HG02970 (cell line): ENCODE data around the gene OTX2.

Source experiments
- ATAC-seq: cut with Tn5 transposase; IDR thresholded peaks from one replicate; pipeline ENCODE4 v1.9.1; 2021; ENCODE audit warnings: mild to moderate bottlenecking, moderate library complexity, moderate number of reproducible peaks; ENCODE audit not compliant: unreplicated experiment, low FRiP score

OTX2 gene

DNA sequence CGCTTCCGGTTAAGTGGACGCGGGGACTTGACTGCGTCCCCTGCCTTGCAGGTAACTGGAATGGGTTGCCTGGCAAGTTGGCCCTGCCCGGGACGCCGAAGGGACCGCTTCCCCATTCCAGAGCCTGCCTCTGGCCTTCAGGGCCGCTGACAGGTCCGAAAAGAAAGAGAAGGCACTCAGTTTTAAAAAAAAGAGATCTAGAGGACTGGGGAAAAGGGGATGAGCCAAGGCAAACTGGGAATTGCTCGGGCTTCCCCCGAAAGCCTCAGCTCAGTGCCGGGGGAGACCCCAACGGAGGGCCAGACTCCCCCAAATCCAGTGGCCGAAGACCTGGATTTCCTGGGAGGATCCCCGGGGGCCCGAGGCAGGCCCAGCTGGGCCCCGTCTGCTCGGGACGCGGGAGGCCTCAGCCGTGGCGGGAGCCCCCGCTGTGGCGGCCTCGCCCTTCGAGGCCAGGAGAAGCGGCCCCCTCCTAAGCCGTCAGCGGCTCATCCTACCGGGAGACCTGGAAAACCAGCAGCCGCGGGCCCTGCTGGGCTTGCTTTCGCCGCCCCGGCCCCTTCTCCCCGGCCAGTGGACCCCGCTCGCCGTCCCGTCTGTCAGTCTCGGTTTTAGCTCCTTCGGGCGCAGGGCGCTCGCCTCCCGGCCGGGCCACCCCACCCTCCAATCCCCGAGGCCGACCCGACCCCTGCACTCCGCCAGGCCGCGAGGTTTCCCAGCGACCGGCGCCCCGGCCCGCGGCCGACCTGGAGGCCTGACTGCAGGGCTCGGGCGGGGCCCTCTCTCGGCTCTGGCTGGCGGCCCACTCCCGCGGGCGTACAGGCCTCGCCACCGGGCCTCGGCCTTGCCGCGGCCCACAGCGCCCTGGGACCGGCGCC lies 12.5 kb downstream of the OTX2 start:
- no peak for ATAC-seq

DNA sequence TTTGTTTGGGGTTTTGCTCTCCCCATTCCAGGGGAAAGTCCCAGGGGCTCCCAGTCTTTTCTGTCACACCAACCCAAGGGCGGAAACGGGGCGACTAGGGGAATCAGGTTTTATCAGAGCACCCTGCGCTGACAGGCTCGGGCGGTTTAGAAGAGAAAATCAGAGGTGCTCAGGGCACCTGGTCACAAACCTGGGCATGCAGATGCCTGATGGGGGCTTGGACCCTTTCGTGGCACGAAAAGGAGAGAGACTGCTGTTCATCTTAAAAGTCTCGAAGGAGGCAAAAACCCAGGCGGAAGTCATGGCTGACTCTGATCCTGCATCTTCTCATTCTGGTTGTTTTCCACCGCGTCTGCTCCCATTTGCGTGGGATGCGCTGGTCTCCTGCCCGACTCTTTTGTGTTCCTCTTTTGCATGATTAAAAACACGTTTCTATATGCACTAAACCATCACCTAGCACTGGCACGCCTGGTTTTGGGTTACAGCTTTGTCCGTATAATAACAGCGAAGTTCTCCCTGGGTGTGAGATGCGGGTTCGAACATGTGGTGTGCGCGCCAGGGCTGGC lies 13.2 kb downstream of the OTX2 start:
- ATAC-seq = no peak

DNA sequence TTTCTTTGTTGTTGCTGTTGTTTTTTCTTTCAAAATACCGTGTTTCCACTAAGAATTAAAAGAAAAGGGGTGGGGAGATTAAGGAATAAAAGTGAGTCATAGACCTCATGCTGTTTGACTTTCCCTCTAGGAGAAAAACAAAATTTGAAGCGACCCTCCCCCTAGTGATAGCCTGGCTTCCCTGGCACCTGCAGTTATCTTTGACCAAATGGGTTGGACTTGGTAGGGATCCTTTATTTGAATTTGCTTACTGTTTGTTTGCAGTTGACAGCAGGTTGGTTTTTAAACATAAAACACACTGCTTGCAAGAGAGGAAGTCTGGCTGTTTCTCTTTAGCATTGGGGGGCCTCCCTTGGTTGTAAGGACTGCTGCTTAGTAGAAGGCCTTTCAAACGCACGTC lies 14.0 kb downstream of the OTX2 start:
- ATAC-seq = no peak

DNA sequence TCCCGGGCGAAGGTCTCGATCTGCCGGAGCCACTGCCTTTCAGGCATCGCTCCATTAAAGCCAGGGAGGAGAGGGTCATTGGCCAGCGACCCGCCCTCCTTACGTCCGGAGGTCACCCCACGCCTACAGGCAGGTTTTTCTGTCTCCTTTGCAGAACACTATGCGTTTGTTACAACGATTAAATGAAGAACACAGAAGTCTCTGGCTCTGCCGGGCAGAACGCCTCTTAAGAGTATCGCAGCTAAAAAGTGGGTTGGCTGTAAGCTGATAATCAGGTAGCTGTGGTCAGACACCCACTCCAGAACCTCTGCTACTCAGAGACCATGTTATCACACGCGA lies 15.0 kb downstream of the OTX2 start:
- no peak for ATAC-seq

DNA sequence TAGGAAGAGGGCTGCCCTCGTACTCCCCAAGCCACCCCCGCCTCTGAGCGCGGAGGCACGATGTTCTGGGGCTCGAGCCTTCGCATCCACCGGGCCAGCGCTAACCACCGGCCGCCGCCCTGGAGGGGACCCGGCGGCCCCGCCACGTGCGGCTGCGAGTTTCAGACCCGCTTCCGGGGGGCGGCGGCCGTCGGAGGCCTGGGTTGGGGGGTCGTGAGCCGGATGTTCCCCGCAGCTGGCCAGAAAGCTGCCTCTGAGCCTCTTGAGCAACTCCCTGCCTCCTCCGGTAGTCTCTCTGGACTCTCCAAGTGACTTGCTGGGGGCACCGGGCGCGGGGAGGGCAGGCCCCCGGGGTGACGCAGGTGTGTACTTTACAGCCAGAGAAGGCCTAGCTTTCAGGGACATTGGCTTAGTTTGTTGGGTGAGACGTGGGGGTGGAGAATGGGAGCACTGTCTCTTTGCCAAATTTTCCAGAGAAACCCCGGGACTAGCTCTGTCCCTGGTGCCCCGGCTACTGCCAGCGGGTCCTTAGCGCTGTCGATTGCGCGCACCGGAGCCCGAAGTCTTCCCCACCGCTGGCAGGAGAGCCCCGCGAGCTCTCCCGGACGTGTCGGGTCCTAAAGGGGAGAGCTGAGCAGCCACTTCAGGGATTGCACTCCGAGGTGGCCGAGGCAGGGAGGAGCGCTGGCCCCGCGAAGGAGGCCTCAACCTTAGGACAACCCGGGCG lies 15.6 kb downstream of the OTX2 start:
- ATAC-seq = no peak

DNA sequence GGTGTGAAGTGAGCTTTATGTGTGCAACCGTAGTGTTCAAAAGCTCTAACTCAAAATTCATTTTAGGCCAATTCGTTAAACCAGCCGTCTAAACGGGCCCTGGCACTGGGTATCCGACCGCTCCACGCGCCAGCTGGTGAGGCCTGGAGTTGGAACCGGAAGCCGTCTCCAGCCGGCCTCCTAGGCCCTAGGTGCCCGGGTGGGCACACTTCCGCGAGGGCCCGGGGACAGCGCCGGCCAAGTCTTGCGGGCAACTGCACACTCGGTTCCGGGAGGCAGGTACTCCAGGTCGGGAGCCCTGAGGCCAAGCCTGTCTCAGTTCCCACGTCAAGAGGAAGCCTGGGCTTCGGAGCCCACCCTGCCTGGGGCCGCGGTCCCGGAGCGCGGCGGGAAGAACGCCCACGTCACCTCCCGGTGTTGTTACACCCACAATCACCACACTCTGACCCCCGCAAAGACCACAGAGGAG lies 16.2 kb downstream of the OTX2 start:
- ATAC-seq = no peak

DNA sequence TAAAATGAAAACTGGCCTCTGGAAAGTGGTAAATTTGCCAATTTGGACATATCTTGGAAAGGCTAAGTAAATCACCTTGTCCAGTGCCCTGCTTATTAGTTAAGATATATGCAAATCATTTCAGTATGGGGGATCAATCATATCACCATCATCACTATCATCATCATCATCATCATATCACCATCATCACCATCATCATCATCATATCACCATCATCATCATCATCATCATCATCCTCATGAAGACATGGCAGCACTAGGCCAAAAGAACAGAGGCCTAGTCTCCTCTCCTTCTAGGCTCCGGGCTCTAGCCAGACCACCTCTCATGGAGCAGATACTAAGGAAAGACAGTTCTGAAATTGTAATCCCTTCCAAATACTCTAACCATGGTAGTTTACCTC lies 20.3 kb downstream of the OTX2 start:
- ATAC-seq = no peak

DNA sequence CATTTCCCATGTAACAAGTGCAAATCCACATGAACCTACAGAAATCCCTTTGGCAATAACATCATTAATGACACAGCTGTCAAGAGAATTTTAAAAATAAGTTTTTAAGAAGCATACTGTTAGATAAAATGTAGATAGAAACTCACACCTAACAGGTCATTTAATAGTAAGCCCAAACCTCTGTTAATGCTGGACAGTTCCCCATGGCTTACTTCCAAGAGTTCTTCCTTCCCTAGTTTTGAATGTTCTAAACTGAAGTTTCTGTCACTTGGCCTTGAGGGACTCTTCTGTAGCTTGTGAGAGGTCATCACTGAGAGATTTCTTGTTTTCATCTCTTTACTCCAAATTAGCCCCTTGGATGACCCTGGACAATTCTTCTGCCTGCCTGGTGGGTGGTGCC lies 22.7 kb downstream of the OTX2 start:
- no peak for ATAC-seq

DNA sequence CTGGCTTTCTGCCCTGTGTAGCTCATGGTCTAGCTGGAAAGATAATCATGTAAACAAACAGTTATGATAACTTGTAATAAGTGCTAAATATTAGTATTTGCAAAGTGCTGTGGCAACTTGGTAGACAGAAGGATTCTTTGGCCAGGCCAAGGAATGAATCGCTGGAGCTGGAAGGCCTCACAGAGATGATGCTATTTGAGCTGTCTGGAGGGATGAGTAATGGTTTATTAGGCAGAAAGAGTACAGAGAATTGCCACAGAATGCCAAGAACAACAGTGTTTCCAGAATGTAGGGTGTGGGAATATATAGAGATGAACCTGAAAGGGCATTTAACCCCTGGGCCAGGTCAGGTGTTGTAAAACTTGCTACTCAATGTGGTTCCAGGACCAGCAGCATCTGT lies 27.6 kb downstream of the OTX2 start:
- no peak for ATAC-seq

DNA sequence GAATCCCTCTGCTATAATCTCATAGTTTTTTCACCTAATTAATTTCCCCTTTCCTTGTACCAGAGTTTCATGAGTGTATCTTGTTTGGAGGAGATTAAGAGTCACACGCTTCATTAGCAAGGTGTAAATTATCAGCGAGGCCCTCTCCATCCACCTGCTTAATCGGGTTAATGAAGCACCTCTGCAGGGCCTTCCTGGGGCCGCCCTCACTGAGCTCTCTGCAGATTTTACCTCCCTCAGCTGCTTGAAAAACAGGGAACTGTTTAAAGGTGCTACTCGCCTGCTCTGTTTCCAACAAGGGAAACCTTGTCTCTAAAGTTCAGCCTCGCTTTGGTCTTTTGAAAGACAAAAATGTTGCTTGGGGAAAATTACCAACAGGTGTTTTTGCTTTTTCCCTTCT lies 35.8 kb downstream of the OTX2 start:
- ATAC-seq = no peak

DNA sequence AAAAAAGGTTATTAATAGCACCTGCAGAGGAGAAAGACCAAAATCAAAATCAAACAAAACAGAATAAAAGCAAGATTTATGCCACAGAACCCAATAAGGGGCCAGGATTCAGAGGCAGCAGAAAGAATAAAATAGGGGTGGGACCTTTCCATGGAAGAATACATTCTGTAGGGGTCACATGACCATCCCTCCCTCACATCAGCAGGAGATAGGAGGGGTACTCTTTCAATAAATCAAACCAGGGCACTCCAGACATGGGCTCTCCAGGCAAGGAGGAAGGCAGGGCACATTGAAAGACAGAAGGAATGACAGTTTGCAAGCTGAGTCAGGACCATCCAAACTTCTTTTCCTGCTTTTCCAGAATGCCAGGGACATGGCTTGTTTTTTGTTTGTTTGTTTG lies 39.8 kb downstream of the OTX2 start:
- ATAC-seq = no peak

DNA sequence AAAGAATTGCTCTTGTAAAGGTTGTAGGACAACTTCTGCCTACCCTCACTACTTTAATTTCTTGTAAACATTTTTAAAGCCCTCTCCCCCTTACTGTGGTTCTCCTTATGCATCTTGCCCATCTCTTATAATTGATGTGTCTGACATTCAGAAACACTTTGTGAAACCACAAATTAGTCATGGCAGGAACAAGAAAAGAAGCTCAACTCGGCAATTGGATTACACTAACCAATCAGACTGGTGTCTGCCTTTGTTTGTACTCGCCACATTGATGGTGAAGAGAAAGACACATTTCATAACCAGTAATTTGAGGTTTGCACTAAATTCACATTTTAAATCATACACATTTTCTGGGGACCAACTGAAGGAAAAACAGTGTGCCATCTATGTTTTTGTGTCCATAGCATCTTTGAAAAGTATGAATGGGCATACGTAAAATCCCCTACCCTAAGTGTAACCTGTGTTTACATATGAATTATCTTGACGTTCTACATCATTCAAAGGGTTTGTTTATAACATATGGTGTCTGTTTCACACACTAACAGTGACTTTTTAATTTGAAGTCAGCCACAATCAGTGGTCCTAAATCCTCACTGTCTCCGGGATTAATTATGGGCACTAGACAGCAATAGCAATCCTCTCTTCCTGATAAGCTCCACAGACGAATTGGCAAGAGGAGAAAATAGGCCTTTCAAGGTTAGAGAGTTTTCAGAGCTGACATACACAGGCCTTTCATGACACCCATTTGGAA lies 49.9 kb downstream of the OTX2 start:
- no peak for ATAC-seq

DNA sequence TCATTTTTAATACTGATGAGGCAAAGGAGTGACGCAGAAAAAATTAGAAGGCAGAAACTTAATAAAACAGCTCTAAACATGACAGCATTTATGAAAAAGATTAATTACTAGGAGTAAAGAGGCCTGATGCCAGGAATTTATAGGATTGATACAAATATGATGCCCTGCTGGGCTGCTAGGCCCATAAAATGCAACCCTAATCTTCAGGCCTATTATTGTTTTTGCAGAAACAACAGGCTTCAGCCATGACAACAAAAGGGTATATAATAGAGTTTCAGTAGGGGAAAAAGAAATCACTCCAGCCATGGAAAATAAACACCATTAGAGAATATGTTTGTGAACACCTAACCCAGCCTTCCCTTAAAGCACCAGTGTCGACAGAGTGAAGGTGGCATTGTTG lies 50.6 kb downstream of the OTX2 start:
- no peak for ATAC-seq

DNA sequence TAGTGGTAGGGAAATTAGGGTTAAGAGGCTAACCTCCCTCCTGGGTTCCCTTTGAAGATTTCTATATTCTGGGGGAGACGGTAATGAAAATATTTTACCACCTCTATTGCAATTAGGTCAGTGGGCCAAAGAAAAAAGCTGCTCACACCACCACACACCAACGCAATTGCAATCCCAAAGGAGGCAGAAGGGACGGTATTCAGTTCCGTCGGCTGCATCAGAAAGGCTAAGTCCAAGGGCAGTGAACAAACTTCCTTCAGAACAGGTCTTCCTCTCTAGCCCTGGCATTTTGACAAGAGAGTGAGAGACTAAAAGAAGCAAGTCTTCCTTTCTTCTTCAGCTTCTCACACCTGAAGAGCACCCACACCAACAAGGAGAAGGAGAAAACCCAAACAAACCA lies 51.2 kb downstream of the OTX2 start:
- ATAC-seq = no peak

DNA sequence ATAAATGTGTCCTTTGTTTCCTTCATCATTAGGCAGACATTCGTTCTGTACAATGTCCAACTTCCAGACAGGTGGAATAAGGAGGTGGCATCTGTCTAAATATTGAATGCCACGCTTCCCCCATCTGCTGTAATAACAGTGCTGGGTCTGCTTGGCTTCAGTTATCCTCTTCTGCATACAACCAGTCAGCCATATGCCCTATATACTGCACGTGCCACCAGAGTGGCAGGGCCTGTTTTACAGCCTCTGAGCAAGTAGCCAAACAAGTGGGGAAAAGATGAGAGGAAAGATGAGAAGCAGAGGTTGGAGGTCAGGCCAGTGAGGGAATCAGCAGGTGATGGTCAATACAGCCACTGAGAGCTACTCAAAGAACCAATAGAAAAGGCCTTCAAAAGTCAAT lies 55.4 kb downstream of the OTX2 start:
- ATAC-seq = no peak

DNA sequence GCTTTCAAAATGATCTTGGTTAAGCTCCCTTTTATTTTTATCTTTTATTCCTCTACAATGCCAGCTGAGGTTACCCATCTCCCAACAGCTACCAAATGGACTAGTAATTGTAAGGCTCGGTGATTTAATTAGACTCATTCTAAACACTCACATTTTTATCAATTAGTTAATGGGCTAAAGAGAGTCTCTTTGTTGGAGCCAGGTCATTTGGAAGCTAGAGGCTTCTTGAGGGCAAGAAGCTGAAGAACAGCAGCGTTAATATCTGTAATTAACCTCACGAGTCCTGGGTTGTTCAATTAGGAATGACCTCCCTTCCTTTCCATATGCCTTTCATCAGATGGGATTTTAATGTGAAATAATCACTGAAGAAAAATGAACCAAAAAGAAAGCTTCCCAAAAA lies 56.9 kb downstream of the OTX2 start:
- no peak for ATAC-seq

DNA sequence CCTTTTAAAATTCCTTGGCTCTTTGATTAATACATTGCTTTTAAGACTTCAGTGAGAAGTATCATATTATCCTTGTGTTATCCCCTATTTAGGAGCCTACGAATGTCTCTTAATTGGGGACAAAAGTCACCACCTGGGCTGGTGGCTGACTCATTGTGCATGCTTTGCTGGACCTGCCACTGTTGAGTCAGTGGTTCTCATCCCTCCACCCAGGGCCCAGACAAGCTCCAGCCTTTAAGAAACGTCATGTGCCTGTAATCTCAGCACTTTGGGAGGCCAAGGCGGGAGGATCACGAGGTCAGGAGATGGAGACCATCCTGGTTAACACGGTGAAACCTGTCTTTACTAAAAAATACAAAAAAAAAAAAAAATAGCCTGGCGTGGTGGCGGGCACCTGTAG lies 57.9 kb downstream of the OTX2 start:
- ATAC-seq = no peak

DNA sequence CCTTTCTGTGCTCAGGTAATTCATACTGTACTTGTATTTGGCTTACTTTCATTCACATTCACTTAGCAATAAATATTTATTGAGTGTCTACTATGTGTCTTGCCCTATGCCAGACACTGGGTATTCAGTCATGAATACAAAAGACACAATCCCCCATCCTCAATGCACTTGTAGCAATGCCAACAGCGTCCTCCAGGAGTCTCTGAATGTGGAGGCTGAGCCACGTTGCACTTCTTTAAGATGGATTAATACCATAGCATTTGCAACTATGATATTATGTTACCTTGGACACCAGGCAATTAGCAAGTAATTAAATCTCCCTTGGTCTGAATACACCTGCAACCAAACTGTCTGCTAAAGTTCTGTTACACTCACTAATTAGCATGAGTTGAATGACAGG lies 58.8 kb downstream of the OTX2 start:
- ATAC-seq = no peak
